Endothelial cell of umbilical vein (primary cell): ENCODE data around the gene PHACTR1. TPM values are rescaled to one million over a fixed set of nuclear protein-coding genes. Genes with fewer than 3 reads are reported as not detected.
A peak's percentile ranks its signal among the peaks of the same experiment; 100 is the strongest.

Experiments used
- BruUV-seq: library from RNA; stranded (reverse); fragments of 400-500 nt; replicated peaks from 2 replicates; lab custom pipeline; 2021; lab: Mats Ljungman, UMichigan
- CTCF ChIA-PET: fragments of 300-600, 350-600 bp; sonication (Branson Sonifier 250); formaldehyde crosslinking; loops from one replicate; lab custom pipeline; 2021; ENCODE audit warnings: antibody characterized with exemption, inconsistent platforms; lab: Charles Lee
- POLR2A ChIA-PET: fragments of 300-600, 350-600 bp; sonication (Branson Sonifier 250); formaldehyde crosslinking; loops from one replicate; lab custom pipeline; 2021; ENCODE audit warnings: antibody characterized with exemption, inconsistent platforms; lab: Charles Lee
- DNase-seq: peaks from one replicate; pipeline ENCODE4 v3.0.0-alpha.2; 2011; ENCODE audit warnings: low read depth, low spot score
- FAIRE-seq: peaks from 2 replicates; lab custom pipeline; 2011; peaks lifted over from hg19 to GRCh38; lab: Jason Lieb, UNC
- H2AFZ ChIP-seq: 2 replicates; pipeline ENCODE4 v1.6.0; 2012; ENCODE audit warnings: low read depth, low read length, control low read depth, inconsistent platforms
- H3K27ac ChIP-seq: 2 replicates; pipeline ENCODE4 v1.5.1; 2011; ENCODE audit warnings: low read depth, mild to moderate bottlenecking, control low read depth, low read length, moderate library complexity; ENCODE audit not compliant: insufficient read depth
- H3K27me3 ChIP-seq, 2 experiments: 2 replicates each; pipeline versions ENCODE4 v1.6.0 to v1.6.1; 2011; ENCODE audit warnings: low read length in 2 of 2, mixed read lengths in 1 of 2; ENCODE audit not compliant: control insufficient read depth in 2 of 2, insufficient read depth in 2 of 2
- H3K36me3 ChIP-seq, 2 experiments: 2 replicates in 1 of 2; 3 replicates in 1 of 2; pipeline ENCODE4 v1.5.1; 2011; ENCODE audit warnings: low read length in 2 of 2, mild to moderate bottlenecking in 1 of 2, moderate library complexity in 1 of 2; ENCODE audit not compliant: control insufficient read depth in 2 of 2, insufficient read depth in 2 of 2; ENCODE audit errors: extremely low read depth in 1 of 2
- H3K4me1 ChIP-seq: 3 replicates; pipeline ENCODE4 v1.5.1; 2011; ENCODE audit warnings: mild to moderate bottlenecking, low read length; ENCODE audit not compliant: control insufficient read depth, insufficient read depth; ENCODE audit errors: extremely low read depth
- H3K4me2 ChIP-seq: 2 replicates; pipeline ENCODE4 v1.6.1; 2011; ENCODE audit warnings: low read length, control low read depth, mixed read lengths; ENCODE audit not compliant: insufficient read depth
- H3K4me3 ChIP-seq, 3 experiments: fragments of 200-600 bp in 1 of 3; sonication (generic), shearing (Covaris generic) in 1 of 3; replicated peaks in 1 of 3; 2 replicates each; pipeline ENCODE4 v1.5.1; 2011 to 2016; ENCODE audit warnings: control low read depth in 3 of 3, low read length in 3 of 3, mild to moderate bottlenecking in 2 of 3, inconsistent platforms in 1 of 3, low read depth in 1 of 3, moderate library complexity in 1 of 3; ENCODE audit not compliant: insufficient read depth in 1 of 3
- H3K79me2 ChIP-seq: 2 replicates; pipeline ENCODE4 v1.6.0; 2012; ENCODE audit warnings: low read length, inconsistent platforms; ENCODE audit not compliant: control insufficient read depth, insufficient read depth
- H3K9ac ChIP-seq: replicated peaks from 2 replicates; pipeline ENCODE3; 2011; ENCODE audit warnings: low read length, control low read depth; ENCODE audit not compliant: insufficient read depth; ENCODE audit errors: extremely low read depth
- H3K9me1 ChIP-seq: replicated peaks from 3 replicates; pipeline ENCODE4 v1.6.0; 2011; ENCODE audit warnings: mild to moderate bottlenecking, low read length; ENCODE audit not compliant: control insufficient read depth, insufficient read depth; ENCODE audit errors: extremely low read depth
- H3K9me3 ChIP-seq: replicated peaks from 2 replicates; pipeline ENCODE4 v1.5.1; 2012; ENCODE audit warnings: low read length, inconsistent platforms; ENCODE audit not compliant: control insufficient read depth, insufficient read depth
- H4K20me1 ChIP-seq: replicated peaks from 2 replicates; pipeline ENCODE3; 2011; ENCODE audit warnings: mild to moderate bottlenecking, low read length; ENCODE audit not compliant: control insufficient read depth, insufficient read depth; ENCODE audit errors: extremely low read depth
- CTCF ChIP-seq, 2 donors: IDR thresholded peaks; 1 replicate in 1 of 2; 2 replicates in 1 of 2; pipeline ENCODE4 v1.5.1; 2011; ENCODE audit warnings: low read length in 2 of 2, mild to moderate bottlenecking in 2 of 2, moderate library complexity in 2 of 2, control low read depth in 1 of 2, inconsistent platforms in 1 of 2, low read depth in 1 of 2; ENCODE audit not compliant: insufficient read depth in 1 of 2; ENCODE audit errors: extremely low read depth in 1 of 2
- EZH2 ChIP-seq: IDR thresholded peaks from 2 replicates; pipeline ENCODE4 v1.6.1; 2012; ENCODE audit warnings: borderline replicate concordance, low read depth, mild to moderate bottlenecking, moderate library complexity, low read length, inconsistent platforms; ENCODE audit not compliant: severe bottlenecking
- FOS ChIP-seq: IDR thresholded peaks from 2 replicates; pipeline ENCODE4 v1.6.1; 2011; ENCODE audit warnings: mild to moderate bottlenecking, low read length, moderate library complexity, borderline replicate concordance; ENCODE audit not compliant: insufficient read depth
- GATA2 ChIP-seq: IDR thresholded peaks from 2 replicates; pipeline ENCODE4 v1.7.0; 2011; ENCODE audit warnings: low read depth, mild to moderate bottlenecking, moderate library complexity, mixed read lengths, low read length; ENCODE audit not compliant: insufficient read length, insufficient read depth
- JUN ChIP-seq: IDR thresholded peaks from 2 replicates; pipeline ENCODE4 v1.6.1; 2011; ENCODE audit warnings: borderline replicate concordance, low read depth; ENCODE audit not compliant: insufficient read length, insufficient read depth
- MAX ChIP-seq: IDR thresholded peaks from 2 replicates; pipeline ENCODE4 v1.6.1; 2011; ENCODE audit not compliant: insufficient read depth, insufficient read length
- MYC ChIP-seq: IDR thresholded peaks from one replicate; pipeline ENCODE4 v1.6.1; 2011; ENCODE audit warnings: mild to moderate bottlenecking, low read depth, low read length
- POLR2A ChIP-seq: IDR thresholded peaks from 2 replicates; pipeline ENCODE4 v1.6.1; 2012; ENCODE audit warnings: low read depth, mild to moderate bottlenecking, control low read depth, low read length
- POLR2AphosphoS5 ChIP-seq: IDR thresholded peaks from 2 replicates; pipeline ENCODE4 v1.6.1; 2012; ENCODE audit warnings: low read depth, mild to moderate bottlenecking, control low read depth, low read length, moderate library complexity; ENCODE audit not compliant: insufficient read depth
- dilution Hi-C: fragments of 300-500 bp; cut with MboI; formaldehyde crosslinking; loops from one replicate; pipeline ENCODE4 v1.15.0; 2019; ENCODE audit warnings: low sequenced_read_pairs; ENCODE audit not compliant: extremely low pct_ligation_motif_present
- intact Hi-C: fragments of 100-400 bp; cut with micrococcal nuclease; formaldehyde crosslinking; loops from one replicate; pipeline ENCODE4 v1.10.0; 2022
- polyA plus RNA-seq, 4 experiments: library from polyadenylated mRNA; depleted of rRNA in 3 of 4; stranded (reverse) in 3 of 4; unstranded in 1 of 4; fragments of >200 nt; gene quantifications; 2 replicates each; pipeline versions ENCODE4 v1.2.1 to v1.2.3, GENCODE V29; 2011 to 2012; ENCODE audit warnings: missing spikeins in 1 of 4
- total RNA-seq: library from RNA; stranded (reverse); gene quantifications from 2 replicates; pipeline ENCODE4 v1.2.3, GENCODE V29; 2021

The PHACTR1 gene
- total and polyA plus RNA-seq, 2 donors (not counting 3 experiments of a cell fraction or from before 2014, with no cell fraction given) = 2.4 to 23.2 TPM

GRCh38 chr6:13302751-13303667, 586.4 kb downstream of the PHACTR1 start:
- TF ChIP-seq GATA2 = no peak
- no peak for TF ChIP-seq CTCF (IDR thresholded peaks at IDR 0.05; ENCODE audit: extremely low read depth in 1 of 2, insufficient read depth in 1 of 2, low read depth in 1 of 2, low read length in 2 of 2)
- no peak for TF ChIP-seq POLR2A
- peak; percentile 65 for TF ChIP-seq POLR2AphosphoS5
- no peak for TF ChIP-seq MYC
- TF ChIP-seq FOS = peak; percentile 77
- no peak for TF ChIP-seq EZH2
- peak; percentile 14 for TF ChIP-seq MAX
- TF ChIP-seq JUN = peak; percentile 71
- no peaks in the 10 kb centered on the region for H3K9me1 ChIP-seq
- intact Hi-C loops (loop anchor here (1.0 to 10.0 kb wide), 8 partner anchors 25 to 668 kb away; partner anchors contain the start of genes NOL7, RANBP9 and TBC1D7), dilution Hi-C loops (no loop called here)
- DNase-seq = peak; percentile 93
- BruUV-seq = TSS peak; percentile 92
- H3K27me3 ChIP-seq = no peaks in the 10 kb centered on the region
- H3K4me1 ChIP-seq = peaks cover 36% of the 10 kb centered on the region
- peak overlapping the region; percentile 54 for H3K4me2 ChIP-seq
- peak overlapping the region; percentile 72 for H3K9ac ChIP-seq
- no peaks in the 10 kb centered on the region for H4K20me1 ChIP-seq
- peak overlapping the region; percentile 86 for H3K27ac ChIP-seq
- H3K79me2 ChIP-seq = no peaks in the 10 kb centered on the region
- peak; percentile 95 for FAIRE-seq
- H3K4me3 ChIP-seq = peak overlapping the region in 1 of 3 experiments; percentile 15
- H3K36me3 ChIP-seq = peaks cover 0 to 6% of the 10 kb centered on the region in 2 experiments
- no peaks in the 10 kb centered on the region for H3K9me3 ChIP-seq
- peak overlapping the region; percentile 2 for H2AFZ ChIP-seq
- ChIA-PET CTCF (interaction anchor here (0.7 to 3.5 kb wide), 14 partner anchors 10 to 392 kb away, joined by 3 to 23 read pairs (median 4); partner anchors contain the start of genes GFOD1, NOL7, SIRT5 and TBC1D7), POLR2A (interaction anchor here (0.8 to 1.0 kb wide), 3 partner anchors 26 to 345 kb away, joined by 3 to 5 read pairs (median 3); partner anchors contain the start of genes SIRT5 and TBC1D7)
